ENCODE measurements around the gene TIMP1. TPM values are rescaled to one million over a fixed set of nuclear protein-coding genes. Genes with fewer than 3 reads are reported as not detected.

The TIMP1 gene
- total and polyA plus RNA-seq, 2 of the 13 experiments (the other 11 are each of a cell fraction or from before 2014, with no cell fraction given) = 12.3 to 45.8 TPM

GRCh38 chrX:47560934-47561658 lies 21.1 kb upstream of the TIMP1 start, which contains the start of gene ARAF (continued):
- TF ChIP-seq, protein P1, sequence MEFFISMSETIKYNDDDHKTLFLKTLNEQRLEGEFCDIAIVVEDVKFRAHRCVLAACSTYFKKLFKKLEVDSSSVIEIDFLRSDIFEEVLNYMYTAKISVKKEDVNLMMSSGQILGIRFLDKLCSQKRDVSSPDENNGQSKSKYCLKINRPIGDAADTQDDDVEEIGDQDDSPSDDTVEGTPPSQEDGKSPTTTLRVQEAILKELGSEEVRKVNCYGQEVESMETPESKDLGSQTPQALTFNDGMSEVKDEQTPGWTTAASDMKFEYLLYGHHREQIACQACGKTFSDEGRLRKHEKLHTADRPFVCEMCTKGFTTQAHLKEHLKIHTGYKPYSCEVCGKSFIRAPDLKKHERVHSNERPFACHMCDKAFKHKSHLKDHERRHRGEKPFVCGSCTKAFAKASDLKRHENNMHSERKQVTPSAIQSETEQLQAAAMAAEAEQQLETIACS (CRISPR knock-in tag; IDR thresholded peaks at IDR 0.05) = no peak
- 0 out of 2 replicates have a peak, but pooled peaks have one; percentile 81 for TF ChIP-seq PCBP1 (IDR thresholded peaks at IDR 0.05; ENCODE audit: borderline replicate concordance, low read depth, low read length)
- TF ChIP-seq HNRNPLL (IDR thresholded peaks at IDR 0.05; ENCODE audit: low read depth, low read length, poor library complexity, severe bottlenecking) = peak; percentile 48
- TF ChIP-seq CAMTA2 (CRISPR knock-in tag; IDR thresholded peaks at IDR 0.05; ENCODE audit: borderline replicate concordance) = no peak
- TF ChIP-seq ATF2 (CRISPR knock-in tag; IDR thresholded peaks at IDR 0.05) = 0 out of 2 replicates have a peak, but pooled peaks have one; percentile 19
- TF ChIP-seq, protein P2, sequence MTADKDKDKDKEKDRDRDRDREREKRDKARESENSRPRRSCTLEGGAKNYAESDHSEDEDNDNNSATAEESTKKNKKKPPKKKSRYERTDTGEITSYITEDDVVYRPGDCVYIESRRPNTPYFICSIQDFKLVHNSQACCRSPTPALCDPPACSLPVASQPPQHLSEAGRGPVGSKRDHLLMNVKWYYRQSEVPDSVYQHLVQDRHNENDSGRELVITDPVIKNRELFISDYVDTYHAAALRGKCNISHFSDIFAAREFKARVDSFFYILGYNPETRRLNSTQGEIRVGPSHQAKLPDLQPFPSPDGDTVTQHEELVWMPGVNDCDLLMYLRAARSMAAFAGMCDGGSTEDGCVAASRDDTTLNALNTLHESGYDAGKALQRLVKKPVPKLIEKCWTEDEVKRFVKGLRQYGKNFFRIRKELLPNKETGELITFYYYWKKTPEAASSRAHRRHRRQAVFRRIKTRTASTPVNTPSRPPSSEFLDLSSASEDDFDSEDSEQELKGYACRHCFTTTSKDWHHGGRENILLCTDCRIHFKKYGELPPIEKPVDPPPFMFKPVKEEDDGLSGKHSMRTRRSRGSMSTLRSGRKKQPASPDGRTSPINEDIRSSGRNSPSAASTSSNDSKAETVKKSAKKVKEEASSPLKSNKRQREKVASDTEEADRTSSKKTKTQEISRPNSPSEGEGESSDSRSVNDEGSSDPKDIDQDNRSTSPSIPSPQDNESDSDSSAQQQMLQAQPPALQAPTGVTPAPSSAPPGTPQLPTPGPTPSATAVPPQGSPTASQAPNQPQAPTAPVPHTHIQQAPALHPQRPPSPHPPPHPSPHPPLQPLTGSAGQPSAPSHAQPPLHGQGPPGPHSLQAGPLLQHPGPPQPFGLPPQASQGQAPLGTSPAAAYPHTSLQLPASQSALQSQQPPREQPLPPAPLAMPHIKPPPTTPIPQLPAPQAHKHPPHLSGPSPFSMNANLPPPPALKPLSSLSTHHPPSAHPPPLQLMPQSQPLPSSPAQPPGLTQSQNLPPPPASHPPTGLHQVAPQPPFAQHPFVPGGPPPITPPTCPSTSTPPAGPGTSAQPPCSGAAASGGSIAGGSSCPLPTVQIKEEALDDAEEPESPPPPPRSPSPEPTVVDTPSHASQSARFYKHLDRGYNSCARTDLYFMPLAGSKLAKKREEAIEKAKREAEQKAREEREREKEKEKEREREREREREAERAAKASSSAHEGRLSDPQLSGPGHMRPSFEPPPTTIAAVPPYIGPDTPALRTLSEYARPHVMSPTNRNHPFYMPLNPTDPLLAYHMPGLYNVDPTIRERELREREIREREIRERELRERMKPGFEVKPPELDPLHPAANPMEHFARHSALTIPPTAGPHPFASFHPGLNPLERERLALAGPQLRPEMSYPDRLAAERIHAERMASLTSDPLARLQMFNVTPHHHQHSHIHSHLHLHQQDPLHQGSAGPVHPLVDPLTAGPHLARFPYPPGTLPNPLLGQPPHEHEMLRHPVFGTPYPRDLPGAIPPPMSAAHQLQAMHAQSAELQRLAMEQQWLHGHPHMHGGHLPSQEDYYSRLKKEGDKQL (CRISPR knock-in tag; IDR thresholded peaks at IDR 0.05; ENCODE audit: low read depth) = no peak
- TF ChIP-seq, protein P3, sequence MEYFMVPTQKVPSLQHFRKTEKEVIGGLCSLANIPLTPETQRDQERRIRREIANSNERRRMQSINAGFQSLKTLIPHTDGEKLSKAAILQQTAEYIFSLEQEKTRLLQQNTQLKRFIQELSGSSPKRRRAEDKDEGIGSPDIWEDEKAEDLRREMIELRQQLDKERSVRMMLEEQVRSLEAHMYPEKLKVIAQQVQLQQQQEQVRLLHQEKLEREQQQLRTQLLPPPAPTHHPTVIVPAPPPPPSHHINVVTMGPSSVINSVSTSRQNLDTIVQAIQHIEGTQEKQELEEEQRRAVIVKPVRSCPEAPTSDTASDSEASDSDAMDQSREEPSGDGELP (IDR thresholded peaks at IDR 0.05; ENCODE audit: borderline replicate concordance, low read depth) = no peak
- TF ChIP-seq RXRA (CRISPR knock-in tag; IDR thresholded peaks at IDR 0.05) = 0 out of 2 replicates have a peak, but pooled peaks have one; percentile 21
- peak; percentile 32; the same call in 1 of the 2 replicates for TF ChIP-seq HDAC1 (CRISPR knock-in tag; IDR thresholded peaks at IDR 0.05)
- TF ChIP-seq GZF1 (CRISPR knock-in tag; IDR thresholded peaks at IDR 0.05) = no peak
- no peak for TF ChIP-seq ZNF577 (CRISPR knock-in tag; IDR thresholded peaks at IDR 0.05; ENCODE audit: borderline replicate concordance, low read depth)
- TF ChIP-seq ZFY (CRISPR knock-in tag; IDR thresholded peaks at IDR 0.05) = peak; percentile 63
- no peak for TF ChIP-seq ZNF777 (CRISPR knock-in tag; IDR thresholded peaks at IDR 0.05)
- peak; percentile 62 for TF ChIP-seq KAT8 (CRISPR knock-in tag; IDR thresholded peaks at IDR 0.05)
- TF ChIP-seq, protein P4, sequence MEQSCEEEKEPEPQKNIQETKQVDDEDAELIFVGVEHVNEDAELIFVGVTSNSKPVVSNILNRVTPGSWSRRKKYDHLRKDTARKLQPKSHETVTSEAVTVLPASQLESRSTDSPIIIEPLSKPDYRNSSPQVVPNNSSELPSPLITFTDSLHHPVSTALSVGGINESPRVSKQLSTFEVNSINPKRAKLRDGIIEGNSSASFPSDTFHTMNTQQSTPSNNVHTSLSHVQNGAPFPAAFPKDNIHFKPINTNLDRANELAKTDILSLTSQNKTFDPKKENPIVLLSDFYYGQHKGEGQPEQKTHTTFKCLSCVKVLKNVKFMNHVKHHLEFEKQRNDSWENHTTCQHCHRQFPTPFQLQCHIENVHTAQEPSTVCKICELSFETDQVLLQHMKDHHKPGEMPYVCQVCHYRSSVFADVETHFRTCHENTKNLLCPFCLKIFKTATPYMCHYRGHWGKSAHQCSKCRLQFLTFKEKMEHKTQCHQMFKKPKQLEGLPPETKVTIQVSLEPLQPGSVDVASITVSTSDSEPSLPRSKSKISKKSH (CRISPR knock-in tag; IDR thresholded peaks at IDR 0.05; ENCODE audit: borderline replicate concordance) = no peak
- TF ChIP-seq NFKB2 (CRISPR knock-in tag; IDR thresholded peaks at IDR 0.05; ENCODE audit: borderline replicate concordance) = no peak

Measured in HepG2 (cell line).